ENCODE data around the gene C5AR2. TPM values are rescaled to one million over a fixed set of nuclear protein-coding genes. Genes with fewer than 3 reads are reported as not detected.
"Not testable (repeated sequence)": the region's sequence is repeated elsewhere in the genome, so short reads cannot be mapped to it uniquely, and the experiment has no call there.

Gene C5AR2
- total RNA-seq, 1 experiment from 2014 or later = not detected

DNA sequence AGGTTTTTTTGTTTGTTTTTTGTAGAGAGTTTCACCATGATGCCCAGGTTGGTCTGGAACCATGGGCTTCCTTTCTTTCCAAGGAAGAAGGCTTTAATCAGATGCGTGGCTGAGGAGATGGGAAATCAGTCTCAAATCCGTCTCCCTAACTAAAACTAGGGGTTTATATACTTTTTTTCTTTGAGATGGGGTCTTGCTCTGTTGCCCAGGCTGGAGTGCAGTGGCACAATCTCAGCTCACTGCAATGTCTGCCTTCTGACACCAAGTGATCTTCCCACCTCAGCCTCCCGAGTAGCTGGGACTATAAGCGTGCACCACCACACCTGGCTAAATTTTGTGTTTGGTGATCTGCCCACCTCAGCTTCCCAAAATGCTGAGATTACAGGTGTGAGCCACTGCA is 52.6 kb downstream of the C5AR2 start:
- not testable (repeated sequence) for H3K14ac ChIP-seq (ENCODE audit: insufficient read depth, low read length); H3K18ac ChIP-seq (ENCODE audit: insufficient read length, low read depth, low read length); H2BK5ac ChIP-seq (ENCODE audit: insufficient read length, low read length); H3K4me2 ChIP-seq (ENCODE audit: insufficient read depth, insufficient read length, low read length); H3K79me2 ChIP-seq (ENCODE audit: insufficient read depth, low read length); H4K91ac ChIP-seq (ENCODE audit: insufficient read length, low read depth, low read length); H3K9me3 ChIP-seq (ENCODE audit: control insufficient read depth, low read depth, low read length); H2BK15ac ChIP-seq (ENCODE audit: low read depth, low read length); H3T11ph ChIP-seq (ENCODE audit: low read length); H2BK120ac ChIP-seq (ENCODE audit: low read depth, low read length, poor library complexity, severe bottlenecking); H3K23ac ChIP-seq (ENCODE audit: insufficient read length, low read depth, low read length); H3K56ac ChIP-seq (ENCODE audit: insufficient read length, low read depth, low read length); H3K4me3 Mint-ChIP-seq; H4K8ac ChIP-seq (replicated peaks; ENCODE audit: insufficient read length, low read depth, low read length); H3K27ac ChIP-seq (ENCODE audit: insufficient read length, low read depth, low read length); H3K4ac ChIP-seq (ENCODE audit: low read depth, low read length); H4K5ac ChIP-seq (ENCODE audit: insufficient read length, low read depth, low read length); H2BK12ac ChIP-seq (ENCODE audit: insufficient read length, low read depth, low read length); H3K4me1 ChIP-seq (ENCODE audit: insufficient read depth, low read length); H2AFZ ChIP-seq (ENCODE audit: low read length); H2AK5ac ChIP-seq (ENCODE audit: insufficient read length, low read length); H3K9me3 Mint-ChIP-seq; H3K79me1 ChIP-seq (ENCODE audit: insufficient read depth, low read depth, low read length, poor library complexity, severe bottlenecking); H3K9ac ChIP-seq (ENCODE audit: extremely low read depth, insufficient read length, low read length); H2BK20ac ChIP-seq (ENCODE audit: low read depth, low read length, poor library complexity, severe bottlenecking); H4K20me1 ChIP-seq (ENCODE audit: control insufficient read depth, insufficient read depth, insufficient read length); H3K27me3 ChIP-seq (ENCODE audit: insufficient read depth, low read length); DNase-seq; H3K23me2 ChIP-seq (ENCODE audit: insufficient read length, low read depth, low read length, poor library complexity, severe bottlenecking); H3K27ac Mint-ChIP-seq; H3K27me3 Mint-ChIP-seq (ENCODE audit: low read depth)
- H3K36me3 Mint-ChIP-seq (ENCODE audit: insufficient read depth in 1 of 3, low read depth in 3 of 3) = peaks cover 17 to 33% (median 28%) of the 10 kb centered on the region in 3 experiments; a peak in 6 of 7 replicates
- no CpG with 5 or more reads among the region's 4 CpGs for WGBS (ENCODE audit: extremely low coverage, insufficient read length, low lambda C conversion rate)
- peaks cover 9 to 12% of the 10 kb centered on the region in 2 experiments for H3K4me1 Mint-ChIP-seq

- H3K9ac ChIP-seq (ENCODE audit: extremely low read depth, insufficient read length, low read length); H4K91ac ChIP-seq (ENCODE audit: insufficient read length, low read depth, low read length); H3K23me2 ChIP-seq (ENCODE audit: insufficient read length, low read depth, low read length, poor library complexity, severe bottlenecking); H2BK12ac ChIP-seq (ENCODE audit: insufficient read length, low read depth, low read length); H2BK20ac ChIP-seq (ENCODE audit: low read depth, low read length, poor library complexity, severe bottlenecking); H3K27me3 Mint-ChIP-seq (ENCODE audit: low read depth); H3K79me2 ChIP-seq (ENCODE audit: insufficient read depth, low read length); H4K5ac ChIP-seq (ENCODE audit: insufficient read length, low read depth, low read length); H3K4ac ChIP-seq (ENCODE audit: low read depth, low read length); H3K27me3 ChIP-seq (ENCODE audit: insufficient read depth, low read length); H3K27ac Mint-ChIP-seq; H3K23ac ChIP-seq (ENCODE audit: insufficient read length, low read depth, low read length); H2AFZ ChIP-seq (ENCODE audit: low read length); H3K9me3 Mint-ChIP-seq; H3K14ac ChIP-seq (ENCODE audit: insufficient read depth, low read length); H3K79me1 ChIP-seq (ENCODE audit: insufficient read depth, low read depth, low read length, poor library complexity, severe bottlenecking); H4K20me1 ChIP-seq (ENCODE audit: control insufficient read depth, insufficient read depth, insufficient read length); H3K4me1 ChIP-seq (ENCODE audit: insufficient read depth, low read length); H4K8ac ChIP-seq (replicated peaks; ENCODE audit: insufficient read length, low read depth, low read length); H2AK5ac ChIP-seq (ENCODE audit: insufficient read length, low read length); H3K4me2 ChIP-seq (ENCODE audit: insufficient read depth, insufficient read length, low read length); H3T11ph ChIP-seq (ENCODE audit: low read length); H2BK120ac ChIP-seq (ENCODE audit: low read depth, low read length, poor library complexity, severe bottlenecking); H3K18ac ChIP-seq (ENCODE audit: insufficient read length, low read depth, low read length); H2BK5ac ChIP-seq (ENCODE audit: insufficient read length, low read length); H3K9me3 ChIP-seq (ENCODE audit: control insufficient read depth, low read depth, low read length); H3K56ac ChIP-seq (ENCODE audit: insufficient read length, low read depth, low read length); H2BK15ac ChIP-seq (ENCODE audit: low read depth, low read length); H3K4me3 Mint-ChIP-seq; H3K27ac ChIP-seq (ENCODE audit: insufficient read length, low read depth, low read length); DNase-seq: not testable (repeated sequence)
- no CpG with 5 or more reads among the region's 12 CpGs for WGBS (ENCODE audit: extremely low coverage, insufficient read length, low lambda C conversion rate)
- Mint-ChIP-seq H3K36me3 (ENCODE audit: insufficient read depth in 1 of 3, low read depth in 3 of 3) (peaks cover 2 to 14% (median 9%) of the 10 kb centered on the region in 3 experiments; a peak in 6 of 7 replicates), H3K4me1 (peaks cover 13 to 24% of the 10 kb centered on the region in 2 experiments)
Observed at GRCh38 chr19:47386582-47386981, 54.6 kb downstream of the C5AR2 start.

Measured in H9 (cell line).